ENCODE measurements around the gene S1PR1. TPM values are rescaled to one million over a fixed set of nuclear protein-coding genes. Genes with fewer than 3 reads are reported as not detected.

Gene S1PR1
- polyA plus RNA-seq, 3 donors = 0.36 to 0.64 (median 0.43) TPM

GRCh38 chr1:101239095-101240040, 2.5 kb downstream of the S1PR1 start:
- peak overlapping the region; percentile 73 to 99 for H3K4me3 Mint-ChIP-seq
- peaks cover 16 to 37% of the 10 kb centered on the region in 2 donors for H3K27me3 ChIP-seq (ENCODE audit: control insufficient read depth in 2 of 2, insufficient read depth in 2 of 2, low read length in 2 of 2)
- DNase-seq = no peak
- WGBS (ENCODE audit: insufficient coverage) = 90% methylated on average over 42 of the region's 42 CpGs
- peak overlapping the region; percentile 43 for H2AFZ ChIP-seq (ENCODE audit: insufficient read depth, low read depth, low read length, poor library complexity, severe bottlenecking)
- no peak overlapping the region for H3K9ac ChIP-seq (ENCODE audit: insufficient read depth, low read length, poor library complexity, severe bottlenecking)
- H3K27ac Mint-ChIP-seq = no peak overlapping the region
- no peaks in the 10 kb centered on the region for H3K36me3 ChIP-seq (replicated peaks in 1 of 2; ENCODE audit: control insufficient read depth in 1 of 2, insufficient read depth in 2 of 2, low read length in 2 of 2)
- no peak overlapping the region for H3K27ac ChIP-seq (ENCODE audit: low read depth in 1 of 2, low read length in 2 of 2)
- H3K79me2 ChIP-seq (ENCODE audit: insufficient read depth, low read length) = no peaks in the 10 kb centered on the region
- H3K36me3 Mint-ChIP-seq = peaks cover 4 to 16% of the 10 kb centered on the region in 2 donors
- peak; percentile 78 for TF ChIP-seq CTCF (IDR thresholded peaks at IDR 0.05)
- H4K20me1 ChIP-seq (ENCODE audit: insufficient read depth, low read length) = no peaks in the 10 kb centered on the region
- H3K9me3 Mint-ChIP-seq = peaks cover 0 to 11% (median 6%) of the 10 kb centered on the region in 7 donors
- peaks cover 36% of the 10 kb centered on the region for H3K4me1 Mint-ChIP-seq
- no peak overlapping the region for H3K4me3 ChIP-seq (replicated peaks in 1 of 3; ENCODE audit: low read depth in 2 of 3, low read length in 3 of 3)
- peaks cover 41 to 50% (median 47%) of the 10 kb centered on the region in 3 donors for H3K27me3 Mint-ChIP-seq (ENCODE audit: low read depth in 3 of 3)
- intact Hi-C loops (cut with micrococcal nuclease) = loop anchor here (5.0 to 10.0 kb wide), 3 partner anchors 48 to 322 kb away; partner anchors contain the start of gene DPH5 (in 1 of the 2)
- H3K9me3 ChIP-seq (replicated peaks in 1 of 2; ENCODE audit: control insufficient read depth in 1 of 2, insufficient read depth in 1 of 2, low read length in 2 of 2) = no peaks in the 10 kb centered on the region
- peak overlapping the region; percentile 83 for H3K4me2 ChIP-seq (replicated peaks; ENCODE audit: extremely low read depth, low read length, poor library complexity, severe bottlenecking)
- peaks cover 27 to 37% of the 10 kb centered on the region in 2 donors for H3K4me1 ChIP-seq (ENCODE audit: control insufficient read depth in 1 of 2, insufficient read depth in 2 of 2, low read length in 2 of 2)

- Mint-ChIP-seq H3K27me3 (ENCODE audit: low read depth in 3 of 3) (peaks cover 38 to 48% (median 45%) of the 10 kb centered on the region in 3 donors), H3K4me1 (peaks cover 36% of the 10 kb centered on the region), H3K36me3 (peaks cover 4 to 16% of the 10 kb centered on the region in 2 donors), H3K4me3 (no peak overlapping the region), H3K27ac (no peak overlapping the region), H3K9me3 (peaks cover 0 to 11% (median 6%) of the 10 kb centered on the region in 7 donors)
- peaks cover 27 to 37% of the 10 kb centered on the region in 2 donors for H3K4me1 ChIP-seq (ENCODE audit: control insufficient read depth in 1 of 2, insufficient read depth in 2 of 2, low read length in 2 of 2)
- intact Hi-C loops (cut with micrococcal nuclease) = loop anchor here (5.0 to 10.0 kb wide), 2 partner anchors 215 to 323 kb away; partner anchors contain the start of gene DPH5 (in 1 of the 2)
- H3K9me3 ChIP-seq (replicated peaks in 1 of 2; ENCODE audit: control insufficient read depth in 1 of 2, insufficient read depth in 1 of 2, low read length in 2 of 2) = no peaks in the 10 kb centered on the region
- no peak overlapping the region for H3K9ac ChIP-seq (ENCODE audit: insufficient read depth, low read length, poor library complexity, severe bottlenecking)
- H3K27ac ChIP-seq (ENCODE audit: low read depth in 1 of 2, low read length in 2 of 2) = no peak overlapping the region
- DNase-seq = no peak
- no peak overlapping the region for H3K4me2 ChIP-seq (replicated peaks; ENCODE audit: extremely low read depth, low read length, poor library complexity, severe bottlenecking)
- H3K79me2 ChIP-seq (ENCODE audit: insufficient read depth, low read length) = no peaks in the 10 kb centered on the region
- H3K27me3 ChIP-seq (ENCODE audit: control insufficient read depth in 2 of 2, insufficient read depth in 2 of 2, low read length in 2 of 2) = peaks cover 14 to 32% of the 10 kb centered on the region in 2 donors
- H2AFZ ChIP-seq (ENCODE audit: insufficient read depth, low read depth, low read length, poor library complexity, severe bottlenecking) = no peak overlapping the region
- H4K20me1 ChIP-seq (ENCODE audit: insufficient read depth, low read length) = no peaks in the 10 kb centered on the region
- H3K4me3 ChIP-seq (replicated peaks in 1 of 3; ENCODE audit: low read depth in 2 of 3, low read length in 3 of 3) = no peak overlapping the region
- no peaks in the 10 kb centered on the region for H3K36me3 ChIP-seq (replicated peaks in 1 of 2; ENCODE audit: control insufficient read depth in 1 of 2, insufficient read depth in 2 of 2, low read length in 2 of 2)
- no peak for TF ChIP-seq CTCF (IDR thresholded peaks at IDR 0.05)
- WGBS (ENCODE audit: insufficient coverage) = 88% methylated on average over 10 of the region's 10 CpGs
These were observed 3.2 kb downstream of the S1PR1 start for GRCh38 chr1:101240041-101240430.
